ENCODE data around the gene TMEM54.

Gene TMEM54

DNA sequence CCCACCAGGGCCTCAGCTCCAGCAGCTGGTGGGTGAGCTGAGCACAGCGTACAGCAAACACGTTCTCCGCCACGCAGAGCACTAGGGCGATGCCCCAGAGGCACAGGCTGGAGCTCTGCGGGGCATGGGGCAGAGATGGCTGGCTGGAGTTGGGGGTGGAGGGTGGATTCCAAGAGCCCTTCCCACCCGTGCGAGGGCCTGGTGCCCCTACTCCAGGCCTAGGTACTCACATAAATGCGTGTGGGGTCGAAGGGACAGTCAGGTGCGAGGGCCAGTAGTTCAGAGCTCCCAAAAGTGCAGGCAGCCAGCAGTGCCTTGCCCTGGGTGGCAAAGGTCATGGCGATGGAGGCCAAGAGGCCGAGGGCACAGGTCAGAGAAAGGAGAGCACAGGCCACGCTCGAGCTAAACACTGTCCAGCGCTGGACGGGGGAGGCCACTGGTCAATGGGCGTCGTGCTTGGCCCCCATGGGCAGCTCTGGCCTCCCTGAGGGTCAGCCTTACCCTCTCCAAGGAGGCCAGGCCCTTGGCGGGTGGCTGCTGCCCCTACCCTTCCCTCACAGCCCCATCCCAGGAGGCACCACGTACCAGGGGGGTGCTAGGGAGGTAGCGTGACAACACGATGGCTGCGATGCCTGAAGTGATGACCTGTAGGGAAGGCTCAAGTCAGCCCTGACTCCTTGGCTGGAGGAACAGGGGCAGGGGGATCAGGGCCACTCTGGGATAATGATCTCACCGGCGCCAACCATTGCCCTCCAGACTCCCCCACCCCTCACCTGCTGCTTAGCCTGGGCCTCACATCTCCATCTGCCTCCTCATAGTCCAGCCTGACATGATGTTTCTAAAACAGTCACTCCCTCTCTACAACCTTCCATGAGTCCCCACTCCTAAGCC lies 5.6 kb downstream of the TMEM54 start:
- DNase-seq, result no peak

DNA sequence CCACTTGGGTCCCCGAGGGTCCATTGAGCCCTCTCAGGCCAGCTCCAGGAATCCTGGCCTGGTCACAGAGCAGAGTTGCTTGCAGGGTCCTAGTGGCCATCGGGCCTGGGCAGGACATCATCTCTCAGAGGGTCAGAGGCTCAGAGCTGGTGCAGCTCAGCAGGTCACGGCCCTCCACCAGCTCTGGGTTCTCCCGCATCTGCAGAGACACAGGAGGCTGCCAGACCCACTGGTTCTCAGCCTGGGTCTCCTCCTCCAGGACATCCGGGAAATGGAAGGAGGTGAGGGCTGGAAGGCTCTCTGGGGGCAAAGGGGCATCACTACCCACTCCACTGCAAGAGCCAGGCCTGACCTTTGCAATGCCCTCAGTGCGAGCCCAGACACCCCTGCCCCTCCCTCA lies 6.5 kb downstream of the TMEM54 start:
- DNase-seq, result no peak

DNA sequence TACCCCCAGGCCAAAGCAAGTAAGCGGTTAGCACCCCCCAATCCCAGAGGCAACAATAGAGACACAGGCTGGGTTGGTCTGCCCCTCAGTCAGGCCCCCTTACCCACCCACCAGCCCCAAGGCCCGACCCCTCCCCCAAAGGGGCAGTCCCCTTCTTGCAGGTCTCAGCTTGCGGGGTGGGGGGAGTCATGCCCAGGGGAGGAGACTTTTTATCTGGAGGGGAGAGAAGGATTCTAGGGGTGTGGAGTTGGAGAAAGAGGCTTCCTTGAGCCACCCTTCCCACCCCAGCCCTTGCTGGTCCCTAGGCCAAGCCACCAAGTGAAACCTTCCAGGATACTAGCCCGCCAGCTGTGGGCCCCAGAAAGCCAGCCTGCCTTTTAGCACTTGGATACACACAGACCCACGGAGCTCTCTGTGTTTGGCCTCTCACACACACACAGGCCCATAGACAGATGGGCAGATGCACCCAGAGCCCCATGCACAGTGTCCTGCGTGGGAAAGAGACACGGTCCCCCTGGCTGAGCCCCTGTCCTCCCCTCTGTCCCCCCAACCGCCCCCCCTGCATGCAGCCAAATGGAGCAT lies 7.1 kb downstream of the TMEM54 start:
- no peak for DNase-seq

DNA sequence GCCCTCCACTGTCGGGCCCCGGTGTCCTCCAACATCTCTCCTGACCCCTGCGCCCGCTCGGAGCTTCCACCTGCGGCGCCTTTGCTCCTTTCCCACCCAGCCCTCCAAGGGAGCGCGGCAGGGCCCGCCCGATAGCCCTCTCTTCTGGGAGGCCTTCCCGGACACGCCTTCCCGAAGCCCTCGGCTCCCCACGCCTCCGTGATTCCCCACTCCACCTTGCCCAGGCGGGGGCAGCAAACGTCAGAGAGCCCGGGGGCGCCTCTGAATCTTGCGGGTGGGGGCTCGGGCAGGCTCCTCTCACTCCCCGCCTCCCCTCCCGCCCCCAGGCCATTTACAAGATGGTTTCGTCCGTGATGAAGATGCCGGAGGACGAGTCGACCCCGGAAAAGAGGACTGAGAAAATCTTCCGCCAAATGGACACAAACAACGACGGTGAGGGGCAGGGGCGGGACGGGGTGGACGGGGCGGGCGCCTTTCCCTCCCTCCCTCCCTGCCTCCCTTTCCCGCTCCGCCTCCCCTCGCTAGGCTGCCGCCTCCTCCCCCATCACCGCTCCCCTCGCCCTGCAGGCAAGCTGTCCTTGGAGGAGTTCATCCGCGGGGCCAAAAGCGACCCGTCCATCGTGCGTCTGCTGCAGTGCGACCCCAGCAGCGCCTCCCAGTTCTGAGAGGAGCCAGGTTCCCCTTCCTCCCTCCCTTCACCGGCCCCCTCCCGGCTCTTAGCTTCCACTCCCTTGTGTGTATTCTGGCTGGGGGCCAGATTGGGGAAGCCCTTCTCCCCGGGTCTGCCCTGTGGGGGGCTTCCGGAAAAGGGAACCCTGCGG lies 7.8 kb downstream of the TMEM54 start:
- peak in 30 of 51 donors; percentile 14 to 70 (median 46) for DNase-seq

DNA sequence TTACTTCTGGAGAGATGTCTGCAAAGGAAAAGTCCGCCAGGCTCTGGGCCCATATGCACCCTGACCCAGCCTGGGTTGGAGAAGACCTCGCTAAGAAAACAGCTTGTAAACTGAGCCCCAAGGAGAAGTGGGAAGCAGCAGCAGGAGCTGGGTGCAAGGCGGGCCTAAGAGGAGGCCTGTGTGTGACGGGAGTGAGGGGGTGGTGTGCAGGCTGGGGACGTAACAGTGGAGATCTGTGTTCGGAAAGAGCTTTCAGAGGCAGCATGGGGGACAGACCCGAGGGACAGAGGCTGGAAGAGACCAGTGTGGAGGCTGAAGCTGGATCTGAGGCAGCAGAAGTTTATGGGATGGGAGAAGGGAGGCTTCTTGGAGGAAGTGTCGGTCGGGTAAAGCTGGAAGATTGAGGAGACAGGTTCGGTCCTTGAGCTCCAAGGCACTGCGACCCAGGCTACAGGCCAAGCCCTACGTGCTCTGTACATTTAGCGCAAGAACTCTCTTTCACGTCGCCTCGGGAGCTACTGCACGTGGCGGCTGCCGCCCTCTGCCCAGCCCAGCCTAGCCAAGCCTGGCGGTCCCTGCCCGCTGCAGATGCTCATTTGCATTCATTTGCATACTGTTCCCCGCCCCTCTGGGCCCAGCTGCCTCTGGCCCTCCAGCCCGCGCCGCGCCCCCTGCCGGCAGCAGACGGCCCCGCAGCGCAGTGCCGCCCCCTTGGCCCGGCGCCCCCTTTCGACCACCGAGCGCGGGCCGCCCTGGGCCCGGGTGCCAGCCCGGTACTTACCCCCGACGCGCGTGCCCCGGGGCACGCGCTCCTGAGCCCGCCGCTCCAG lies 8.6 kb downstream of the TMEM54 start:
- DNase-seq, result peak in 39 of 51 donors; percentile 28 to 85 (median 66)

DNA sequence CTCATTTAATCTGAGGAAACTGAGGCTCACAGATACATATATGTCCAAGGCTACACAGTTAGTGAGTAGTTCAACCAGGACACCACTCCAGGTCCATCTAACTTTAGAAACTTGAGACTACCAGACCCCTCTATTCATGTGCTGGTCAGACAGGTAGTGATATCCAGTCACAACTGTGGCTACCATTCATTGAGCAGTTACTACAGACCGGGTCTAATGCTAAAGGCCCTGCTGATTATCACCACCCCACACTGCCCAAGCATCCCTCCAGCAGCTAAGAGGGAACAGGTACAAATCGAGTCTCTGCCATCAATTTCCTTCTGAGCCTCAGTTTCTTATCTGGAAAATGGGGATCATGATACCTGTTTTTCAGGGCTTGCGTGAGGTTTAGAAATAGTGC lies 9.6 kb downstream of the TMEM54 start:
- no peak for DNase-seq

DNA sequence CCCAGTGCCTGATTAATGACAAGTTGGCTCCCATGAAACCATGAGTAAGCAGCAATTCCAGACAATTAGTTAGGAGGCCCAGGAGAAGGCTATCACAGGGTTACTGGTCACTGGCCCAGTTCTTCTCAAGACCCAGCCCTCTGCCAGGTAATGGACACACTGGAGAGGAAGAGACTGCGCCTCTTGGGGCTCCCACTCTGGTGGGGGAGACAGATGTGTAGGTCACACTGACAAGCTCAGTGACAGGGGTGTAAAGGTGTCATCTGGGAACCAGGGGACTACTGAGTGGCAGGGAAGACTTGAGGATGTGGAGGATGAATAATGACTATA lies 10.0 kb downstream of the TMEM54 start:
- DNase-seq, result no peak

DNA sequence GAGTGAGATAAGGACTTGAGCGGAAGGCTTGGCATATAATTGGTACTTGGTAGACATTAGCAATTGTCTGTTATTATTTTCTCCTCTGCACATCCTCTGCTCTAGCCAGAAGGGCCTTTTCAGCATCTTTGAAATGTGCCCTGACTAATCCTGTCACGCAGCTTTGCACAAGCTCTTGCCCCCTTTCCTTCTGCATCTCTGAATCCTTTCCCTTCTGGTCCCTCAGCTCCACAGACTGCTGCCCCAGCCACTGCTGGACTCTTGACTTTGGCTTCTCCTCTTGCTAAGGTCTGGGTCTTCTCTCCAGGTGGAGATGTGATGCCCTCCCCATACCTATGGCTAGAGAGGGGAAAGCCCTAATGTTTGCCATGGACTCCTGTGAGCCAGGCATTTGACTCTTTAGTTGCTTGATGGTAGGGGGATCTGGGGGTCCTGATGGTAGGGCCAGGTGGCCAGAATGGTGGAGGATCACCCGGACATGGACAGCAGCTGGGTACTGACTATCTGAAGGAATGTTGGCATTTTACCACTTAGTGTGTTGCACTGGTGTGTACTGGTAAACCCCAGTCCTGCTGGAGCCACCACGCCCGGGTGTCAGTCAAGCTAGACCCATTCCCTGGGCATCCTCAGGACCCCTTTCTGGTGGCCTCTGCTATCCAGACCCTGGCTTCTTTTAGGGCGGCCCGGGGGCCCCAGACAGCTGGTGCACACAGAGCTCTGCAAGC lies 10.5 kb downstream of the TMEM54 start:
- DNase-seq, result no peak

DNA sequence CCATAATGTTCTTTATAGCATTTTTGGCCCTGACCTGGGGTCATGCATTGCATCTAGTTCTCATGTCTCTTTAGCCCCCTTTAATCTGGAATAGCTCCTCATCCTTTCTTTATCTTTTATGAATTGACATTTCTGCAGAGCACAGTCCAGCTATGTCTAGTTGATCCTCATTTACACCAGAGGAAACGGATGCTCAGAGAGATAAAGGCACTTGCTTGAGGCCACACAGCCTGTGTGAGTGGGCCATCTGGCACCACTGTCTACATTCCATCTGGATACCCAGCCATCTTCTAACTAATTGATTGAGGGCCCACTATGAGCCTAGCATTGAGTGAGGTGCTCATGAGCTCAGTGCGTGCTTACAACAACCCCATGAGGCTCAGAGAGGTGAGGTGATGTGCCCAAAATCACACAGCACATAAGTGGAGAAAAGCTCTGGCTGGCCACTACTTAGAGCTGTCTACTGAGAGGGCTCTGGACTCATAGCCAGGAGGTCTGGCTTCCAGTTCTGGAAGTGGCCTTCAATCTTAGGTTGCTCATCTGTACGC lies 11.4 kb downstream of the TMEM54 start:
- no peak for DNase-seq

DNA sequence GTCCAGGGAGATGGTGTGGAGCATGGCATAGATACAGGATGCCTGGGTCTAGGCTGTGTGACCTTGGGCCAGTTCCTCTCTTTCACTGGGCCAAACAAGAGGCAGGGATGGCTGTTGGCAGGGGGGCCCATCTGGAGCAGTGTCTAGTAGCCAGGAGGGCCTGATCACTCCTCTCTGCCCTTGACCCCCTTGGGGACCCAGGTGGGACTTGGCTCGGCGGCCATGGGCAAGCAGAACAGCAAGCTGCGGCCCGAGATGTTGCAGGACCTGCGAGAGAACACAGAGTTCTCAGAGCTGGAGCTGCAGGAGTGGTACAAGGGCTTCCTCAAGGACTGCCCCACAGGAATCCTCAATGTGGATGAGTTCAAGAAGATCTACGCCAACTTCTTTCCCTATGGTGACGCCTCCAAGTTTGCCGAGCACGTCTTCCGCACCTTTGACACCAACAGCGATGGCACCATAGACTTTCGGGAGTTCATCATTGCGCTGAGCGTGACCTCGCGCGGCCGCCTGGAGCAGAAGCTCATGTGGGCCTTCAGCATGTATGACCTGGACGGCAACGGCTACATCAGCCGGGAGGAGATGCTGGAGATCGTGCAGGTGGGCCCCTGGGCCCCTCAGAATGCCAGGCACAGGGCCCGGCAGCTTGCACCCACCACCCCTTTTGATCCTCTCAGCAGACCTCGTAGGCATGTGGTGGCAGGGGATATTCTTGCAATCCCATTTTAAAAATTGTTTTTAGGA lies 12.3 kb downstream of the TMEM54 start:
- DNase-seq, result no peak

DNA sequence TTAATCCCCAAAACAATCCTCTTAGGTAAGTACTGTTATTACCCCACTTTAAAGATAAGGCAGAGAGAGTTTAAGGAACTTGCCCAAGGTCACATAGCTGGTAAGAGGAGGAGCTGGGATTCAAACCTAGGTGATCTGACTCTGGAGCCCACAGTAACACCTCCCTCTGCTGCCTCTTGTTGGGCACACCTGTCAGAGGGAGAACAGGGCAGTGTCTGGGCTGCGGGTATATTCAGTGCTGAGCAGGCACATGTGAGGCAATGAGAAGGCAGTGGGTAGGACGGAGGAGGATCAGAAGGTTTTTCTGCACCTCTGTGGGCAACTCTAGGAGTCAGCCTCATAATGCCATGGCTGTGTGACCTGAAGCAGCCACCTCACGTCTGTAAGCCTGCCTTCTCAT lies 13.1 kb downstream of the TMEM54 start:
- no peak for DNase-seq

DNA sequence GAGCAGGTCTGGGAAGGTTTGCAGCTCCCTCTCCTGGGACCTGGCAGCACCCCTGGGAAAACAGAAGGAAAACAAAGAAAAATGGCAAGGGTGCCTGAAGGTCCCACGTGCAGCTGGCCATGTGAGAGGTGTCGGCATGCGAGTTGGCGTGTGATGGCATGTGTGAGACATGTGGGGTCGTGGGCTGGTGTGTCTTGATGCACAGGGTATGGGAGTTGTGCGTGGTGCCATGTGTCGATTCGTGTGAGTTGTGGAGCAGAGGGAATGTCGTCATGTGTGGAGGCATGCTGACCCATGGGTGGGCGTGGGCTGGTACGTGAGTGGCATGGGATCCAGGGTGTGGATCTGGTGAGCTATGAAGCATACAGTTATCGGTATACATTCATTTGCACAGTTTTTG lies 13.6 kb downstream of the TMEM54 start:
- peak in 1 of 51 donors; percentile 34 for DNase-seq

DNA sequence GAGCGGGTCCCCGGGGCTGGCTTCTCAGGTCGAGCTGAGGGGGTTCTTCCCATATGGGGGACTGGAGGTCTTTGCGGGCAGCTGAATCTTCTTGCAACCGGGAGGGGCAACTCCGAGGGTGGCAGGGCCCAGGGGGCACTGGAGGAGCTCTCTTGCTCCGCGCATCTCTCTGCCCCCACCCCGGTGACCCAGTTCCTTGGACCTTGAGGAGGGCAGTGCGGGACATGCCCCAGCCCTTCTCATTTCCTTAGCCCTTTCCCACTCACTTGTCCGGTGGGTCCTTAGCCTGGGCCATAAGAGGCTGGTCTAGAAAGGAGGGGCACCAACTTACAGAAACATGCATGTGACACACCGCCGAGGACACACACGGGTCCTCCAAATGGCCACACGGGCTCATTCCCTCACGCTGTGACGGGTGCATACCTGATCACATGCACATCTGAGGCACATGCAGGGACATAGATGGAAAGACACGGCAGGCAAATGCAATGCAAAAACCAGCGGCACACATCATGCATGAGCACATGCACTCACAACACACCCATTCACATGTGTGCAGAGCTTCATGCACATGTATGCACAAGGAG lies 14.3 kb downstream of the TMEM54 start:
- no peak for DNase-seq

DNA sequence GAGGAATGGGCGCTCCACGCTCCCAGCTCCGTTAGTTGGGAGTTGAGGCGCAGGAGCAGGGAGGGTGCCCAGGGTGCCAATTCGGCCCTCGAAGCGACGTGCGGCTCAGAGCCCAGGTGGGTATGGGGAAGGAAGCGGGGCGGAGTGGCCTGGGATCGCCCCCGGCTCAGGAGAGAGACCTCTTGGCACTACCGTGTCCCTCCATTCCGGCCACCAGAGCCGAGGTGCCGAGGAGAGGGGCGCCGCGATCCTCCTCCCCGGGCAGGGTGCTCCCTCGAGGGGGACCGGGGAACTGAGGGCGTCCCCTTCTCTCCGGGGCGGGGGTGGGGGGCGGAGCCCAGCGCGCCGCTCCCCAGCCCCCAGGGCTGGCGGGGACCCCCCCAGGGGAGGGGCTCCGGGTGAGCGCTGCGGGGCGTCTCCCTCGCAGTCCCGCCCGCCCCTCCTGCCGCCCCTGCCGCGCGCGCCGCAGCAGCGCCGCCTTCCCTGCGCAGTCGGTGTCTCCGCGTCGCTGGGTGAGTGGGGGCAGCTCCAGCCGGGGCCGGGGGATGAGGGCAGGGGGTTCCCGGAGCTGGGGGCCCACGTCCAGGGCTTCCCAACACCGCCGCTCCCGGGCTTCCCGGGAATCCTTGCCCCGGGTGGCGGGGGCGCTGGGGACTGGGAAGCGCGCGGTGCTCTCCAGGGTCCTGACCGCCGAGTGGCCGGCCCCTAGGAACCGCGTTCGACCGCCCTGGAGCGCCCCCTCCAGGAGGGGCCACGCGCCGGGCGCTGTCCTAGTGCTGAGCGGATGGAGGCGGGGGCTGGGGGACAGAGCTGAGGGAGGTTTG lies 15.0 kb downstream of the TMEM54 start, which contains the start of gene HPCA:
Gene HPCA (plus strand): TSS at position 488 of the 824 bp plus-strand sequence. CDS start 2,408 bp downstream, outside the sequence.
- peak in 13 of 51 donors; percentile 12 to 62 (median 36) for DNase-seq

DNA sequence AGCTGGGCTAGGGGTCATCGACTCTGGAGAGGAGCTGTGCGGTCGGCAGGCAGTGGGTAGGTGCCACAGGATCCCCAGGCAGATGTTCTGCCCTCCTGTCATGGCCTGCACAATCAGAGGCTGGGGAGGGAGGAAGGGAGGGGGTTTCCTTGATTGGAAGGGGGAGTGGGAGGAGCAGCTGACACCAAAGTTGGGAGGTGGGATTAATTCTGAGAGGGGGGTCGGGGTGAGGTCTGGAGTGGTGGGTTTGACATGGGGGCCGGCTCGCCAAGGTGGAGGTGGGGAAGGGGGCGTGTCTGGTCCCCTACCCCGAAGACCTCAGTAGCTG lies 15.5 kb downstream of the TMEM54 start:
- DNase-seq, result no peak

DNA sequence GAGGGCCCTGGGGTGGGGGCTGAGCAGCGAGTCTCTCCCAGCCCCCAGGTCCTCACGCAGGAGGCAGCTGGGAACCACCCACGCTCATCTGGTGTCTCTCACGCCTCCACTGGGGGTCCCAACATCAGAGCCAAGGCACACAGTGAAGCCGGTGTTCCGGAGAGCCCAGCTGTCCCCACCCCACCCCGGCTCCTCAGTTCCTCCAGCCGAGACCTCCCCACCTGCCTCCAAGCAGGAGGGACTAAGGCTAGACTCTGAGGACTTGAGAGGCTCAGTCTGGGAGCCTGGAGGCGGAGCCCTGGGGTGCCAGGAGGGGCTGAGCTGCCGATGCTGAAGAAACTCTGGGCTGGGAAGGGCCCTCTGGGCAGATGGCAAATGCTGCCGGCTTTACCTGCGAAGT lies 16.5 kb downstream of the TMEM54 start:
- DNase-seq, result no peak

DNA sequence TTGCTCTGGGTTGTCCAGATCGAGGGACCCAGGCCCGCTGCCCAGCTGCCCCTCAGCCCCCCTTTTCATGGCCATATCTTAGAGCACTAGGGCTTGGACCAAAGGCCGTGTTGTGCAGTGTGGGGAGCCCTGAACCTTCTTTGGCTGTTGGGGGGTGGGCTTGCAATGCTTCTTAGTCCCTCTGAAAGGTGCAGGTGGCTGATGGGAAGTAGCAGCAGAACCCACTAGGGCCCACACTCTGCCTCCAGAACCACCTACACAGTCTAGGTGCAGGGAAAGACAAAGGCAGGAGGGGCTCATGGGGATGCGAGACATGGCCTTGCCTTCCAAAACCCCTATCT lies 17.2 kb downstream of the TMEM54 start:
- no peak for DNase-seq

DNA sequence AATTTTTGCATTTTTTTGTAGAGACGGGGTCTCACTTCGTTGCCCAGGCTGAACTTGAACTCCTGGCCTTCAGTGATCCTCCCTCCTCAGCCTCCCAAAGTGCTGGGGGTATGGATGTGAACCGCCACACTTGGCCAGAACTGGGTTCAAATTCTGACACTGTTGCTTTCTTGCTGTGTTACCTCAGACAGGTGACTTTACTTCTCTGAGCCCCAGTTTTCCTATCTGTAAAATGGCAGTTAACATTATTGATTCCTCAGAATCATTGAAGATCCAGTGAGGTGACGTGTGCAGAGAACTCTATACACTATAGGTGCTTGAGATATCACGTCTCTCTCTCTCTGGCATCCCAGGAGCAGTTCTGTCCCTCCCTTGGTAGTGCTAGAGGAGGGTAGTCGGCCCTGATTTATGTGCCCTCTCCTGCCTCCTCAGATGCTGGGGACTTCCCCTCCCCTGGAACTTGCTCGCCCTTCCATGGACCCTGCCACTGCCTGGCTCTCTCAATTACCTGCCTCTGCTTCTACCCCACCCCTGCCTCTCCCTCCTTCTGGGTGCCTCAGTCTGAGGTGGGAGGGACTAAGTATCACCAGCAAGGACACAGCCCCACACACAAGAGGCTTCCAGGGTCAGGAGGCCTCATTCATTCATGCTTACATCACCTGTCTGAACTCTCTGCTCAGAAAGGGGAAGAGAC lies 17.7 kb downstream of the TMEM54 start:
- no peak for DNase-seq

Data from hypothalamus (tissue), 51 donors.